VCaP (cell line): ENCODE measurements around the gene CHD9.

Experiments used
- H3K27ac ChIP-seq: fragments of 450-650 bp; 2 replicates; pipeline ENCODE4 v1.5.1; 2017
- CTCF ChIP-seq: fragments of 450-650 bp; conservative IDR thresholded peaks from 2 replicates; pipeline ENCODE4 v1.5.1; 2017; ENCODE audit warnings: mild to moderate bottlenecking, moderate library complexity

The CHD9 gene

GRCh38 chr16:53142823-53143568 lies 88.2 kb downstream of the CHD9 start:
- TF ChIP-seq CTCF, result no peak

GRCh38 chr16:53147500-53148065 lies 92.8 kb downstream of the CHD9 start:
- H3K27ac ChIP-seq, result no peak overlapping the region
- TF ChIP-seq CTCF, result no peak

More at GRCh38 chr16:53142823-53143568, 88.2 kb downstream of the CHD9 start:
- H3K27ac ChIP-seq, result no peak overlapping the region

GRCh38 chr16:53150769-53151168 lies 96.0 kb downstream of the CHD9 start:
- TF ChIP-seq CTCF, result no peak
- no peak overlapping the region for H3K27ac ChIP-seq

GRCh38 chr16:53152329-53152728 lies 97.5 kb downstream of the CHD9 start:
- no peak overlapping the region for H3K27ac ChIP-seq
- TF ChIP-seq CTCF, result no peak

- H3K27ac ChIP-seq, result no peak overlapping the region
- no peak for TF ChIP-seq CTCF
These were observed 98.3 kb downstream of the CHD9 start for GRCh38 chr16:53153130-53153529.

GRCh38 chr16:53154513-53154912 lies 99.7 kb downstream of the CHD9 start:
- no peak for TF ChIP-seq CTCF
- H3K27ac ChIP-seq, result no peak overlapping the region

- H3K27ac ChIP-seq, result no peak overlapping the region
These were observed 101.7 kb downstream of the CHD9 start for GRCh38 chr16:53156516-53156915.

More at GRCh38 chr16:53156516-53156915, 101.7 kb downstream of the CHD9 start:
- TF ChIP-seq CTCF, result no peak
